SU-DHL-6 (cell line): Measurements from ENCODE around the gene ATP10A.

ENCODE experiments used
- H2AFZ ChIP-seq: fragments of 200-600 bp; sonication (generic); 2 replicates; pipeline ENCODE4 v1.6.1; 2014; ENCODE audit warnings: low read depth, mild to moderate bottlenecking, moderate library complexity, mixed read lengths, antibody characterized with exemption, low read length; ENCODE audit not compliant: severe bottlenecking
- H3F3A ChIP-seq: fragments of 200-600 bp; shearing (Covaris generic); 2 replicates; pipeline ENCODE4 v1.6.0; 2016; ENCODE audit warnings: antibody characterized with exemption, mild to moderate bottlenecking; ENCODE audit not compliant: insufficient read depth
- H3K27ac ChIP-seq: fragments of 200-600 bp; sonication (generic); 2 replicates; pipeline ENCODE4 v1.5.1; 2016; ENCODE audit warnings: low read depth, mild to moderate bottlenecking, low read length, moderate library complexity, mixed read lengths
- H3K27me3 ChIP-seq: fragments of 200-600 bp; sonication (generic), shearing (Covaris generic); 2 replicates; pipeline ENCODE4 v1.6.0; 2014; ENCODE audit warnings: mild to moderate bottlenecking, low read length
- H3K36me3 ChIP-seq: fragments of 200-600 bp; sonication (generic); 2 replicates; pipeline ENCODE4 v1.6.1; 2014; ENCODE audit warnings: mild to moderate bottlenecking, low read length, mixed read lengths
- H3K4me2 ChIP-seq: fragments of 300-600, 200-600 bp; shearing (Covaris generic), sonication (generic); 2 replicates; pipeline ENCODE4 v1.6.0; 2014; ENCODE audit warnings: low read length, low read depth, mild to moderate bottlenecking; ENCODE audit not compliant: poor library complexity, severe bottlenecking
- H3K4me3 ChIP-seq: fragments of 200-600 bp; sonication (generic); 2 replicates; pipeline ENCODE4 v1.5.1; 2014; ENCODE audit warnings: antibody characterized with exemption, low read length, mild to moderate bottlenecking, mixed read lengths; ENCODE audit not compliant: insufficient read depth, poor library complexity, severe bottlenecking
- H3K79me2 ChIP-seq: fragments of 200-600 bp; sonication (generic); 2 replicates; pipeline ENCODE4 v1.6.1; 2014; ENCODE audit warnings: mild to moderate bottlenecking, low read length, moderate library complexity; ENCODE audit not compliant: insufficient read depth
- H3K9ac ChIP-seq: fragments of 200-600 bp; sonication (generic); 2 replicates; pipeline ENCODE4 v1.7.0; 2014; ENCODE audit warnings: mild to moderate bottlenecking, low read length
- H3K9me2 ChIP-seq: fragments of 200-600 bp; sonication (generic); replicated peaks from 2 replicates; pipeline ENCODE4 v1.6.1; 2014; ENCODE audit warnings: low read length; ENCODE audit not compliant: insufficient read depth
- H3K9me3 ChIP-seq: fragments of 200-600 bp; sonication (generic); 2 replicates; pipeline ENCODE4 v1.6.1; 2014; ENCODE audit warnings: low read length, mixed read lengths; ENCODE audit not compliant: insufficient read depth
- H4K20me1 ChIP-seq: fragments of 200-600 bp; sonication (generic); 2 replicates; pipeline ENCODE4 v1.6.1; 2014; ENCODE audit warnings: low read depth, mild to moderate bottlenecking, antibody characterized with exemption, low read length, moderate library complexity, mixed read lengths
- CTCF ChIP-seq: fragments of 200-600 bp; sonication (generic); IDR thresholded peaks from one replicate; pipeline ENCODE4 v1.5.1; 2017; ENCODE audit warnings: antibody characterized with exemption, mild to moderate bottlenecking, low read length, moderate library complexity; ENCODE audit not compliant: insufficient read depth, poor library complexity, severe bottlenecking
- EZH2phosphoT487 ChIP-seq: fragments of 200-600 bp; sonication (generic), shearing (Covaris generic); conservative IDR thresholded peaks from 2 replicates; pipeline ENCODE4 v1.6.1; 2018; ENCODE audit warnings: mild to moderate bottlenecking, antibody characterized with exemption, low read length, moderate library complexity, mixed read lengths

Gene ATP10A

GRCh38 chr15:25739687-25740121 is 123.4 kb downstream of the ATP10A start:
- no peaks in the 10 kb centered on the region for H4K20me1 ChIP-seq
- H3K27ac ChIP-seq: no peak overlapping the region
- H3K36me3 ChIP-seq: no peaks in the 10 kb centered on the region
- H3K4me2 ChIP-seq: no peak overlapping the region
- H3K27me3 ChIP-seq: no peaks in the 10 kb centered on the region
- no peaks in the 10 kb centered on the region for H3K9me3 ChIP-seq
- no peaks in the 10 kb centered on the region for H3K9me2 ChIP-seq
- TF ChIP-seq EZH2phosphoT487 (no peak), CTCF (no peak)
- no peaks in the 10 kb centered on the region for H3K79me2 ChIP-seq
- no peak overlapping the region for H3K9ac ChIP-seq
- H3K4me3 ChIP-seq: no peak overlapping the region
- no peaks in the 10 kb centered on the region for H3F3A ChIP-seq
- no peak overlapping the region for H2AFZ ChIP-seq

GRCh38 chr15:25738171-25738965 is 124.8 kb downstream of the ATP10A start:
- H3F3A ChIP-seq: no peaks in the 10 kb centered on the region
- H3K79me2 ChIP-seq: no peaks in the 10 kb centered on the region
- H2AFZ ChIP-seq: no peak overlapping the region
- H3K9me2 ChIP-seq: no peaks in the 10 kb centered on the region
- no peaks in the 10 kb centered on the region for H4K20me1 ChIP-seq
- no peaks in the 10 kb centered on the region for H3K27me3 ChIP-seq
- H3K4me2 ChIP-seq: no peak overlapping the region
- H3K4me3 ChIP-seq: no peak overlapping the region
- H3K9me3 ChIP-seq: no peaks in the 10 kb centered on the region
- no peaks in the 10 kb centered on the region for H3K36me3 ChIP-seq
- H3K27ac ChIP-seq: no peak overlapping the region
- no peak overlapping the region for H3K9ac ChIP-seq
- TF ChIP-seq EZH2phosphoT487 (no peak), CTCF (no peak)

- no peaks in the 10 kb centered on the region for H3K9me3 ChIP-seq
- no peak overlapping the region for H3K27ac ChIP-seq
- no peaks in the 10 kb centered on the region for H4K20me1 ChIP-seq
- H3K27me3 ChIP-seq: no peaks in the 10 kb centered on the region
- no peaks in the 10 kb centered on the region for H3F3A ChIP-seq
- no peak overlapping the region for H3K4me3 ChIP-seq
- H3K9me2 ChIP-seq: no peaks in the 10 kb centered on the region
- no peak overlapping the region for H3K4me2 ChIP-seq
- no peak overlapping the region for H2AFZ ChIP-seq
- no peak overlapping the region for H3K9ac ChIP-seq
- no peaks in the 10 kb centered on the region for H3K36me3 ChIP-seq
- H3K79me2 ChIP-seq: no peaks in the 10 kb centered on the region
- TF ChIP-seq CTCF (no peak), EZH2phosphoT487 (no peak)
Measured at GRCh38 chr15:25737218-25737643, 125.9 kb downstream of the ATP10A start.
